Brain pericyte (primary cell): ENCODE data around the gene TMEM171.

Experiments used
- DNase-seq: peaks from one replicate; pipeline ENCODE4 v3.0.0-alpha.2; 2012; ENCODE audit warnings: low read depth, low spot score

Gene TMEM171

DNA sequence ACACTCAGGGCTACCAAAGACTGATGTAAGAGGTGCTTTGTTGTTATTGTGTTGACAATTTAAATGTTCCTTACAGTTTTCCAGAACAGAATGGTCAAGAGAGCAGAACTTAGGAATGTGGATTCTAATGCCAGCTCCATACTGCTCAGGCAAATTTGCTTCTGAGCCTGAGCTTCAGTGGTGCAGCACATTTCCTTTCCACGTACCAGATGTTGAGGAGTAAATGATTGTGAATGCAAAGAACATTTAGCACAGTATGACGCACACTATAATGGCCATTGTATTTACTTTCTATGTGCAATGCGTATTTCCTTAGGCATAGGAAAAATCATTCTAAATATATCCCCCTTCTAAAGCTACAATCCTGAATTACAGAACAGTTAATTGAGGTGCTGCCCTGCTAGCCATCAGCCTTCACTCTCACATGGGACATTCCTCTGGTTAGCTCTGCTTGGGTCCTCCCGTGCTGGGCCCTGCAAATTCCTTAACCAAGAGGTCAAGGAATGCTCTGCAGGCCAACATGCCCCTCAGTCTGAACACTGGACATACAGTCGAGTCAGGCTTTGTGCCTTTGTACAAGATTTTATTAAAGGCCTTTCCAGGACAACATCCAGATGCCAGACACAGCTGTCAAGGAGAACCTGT lies 31.5 kb downstream of the TMEM171 start:
- no peak for DNase-seq

DNA sequence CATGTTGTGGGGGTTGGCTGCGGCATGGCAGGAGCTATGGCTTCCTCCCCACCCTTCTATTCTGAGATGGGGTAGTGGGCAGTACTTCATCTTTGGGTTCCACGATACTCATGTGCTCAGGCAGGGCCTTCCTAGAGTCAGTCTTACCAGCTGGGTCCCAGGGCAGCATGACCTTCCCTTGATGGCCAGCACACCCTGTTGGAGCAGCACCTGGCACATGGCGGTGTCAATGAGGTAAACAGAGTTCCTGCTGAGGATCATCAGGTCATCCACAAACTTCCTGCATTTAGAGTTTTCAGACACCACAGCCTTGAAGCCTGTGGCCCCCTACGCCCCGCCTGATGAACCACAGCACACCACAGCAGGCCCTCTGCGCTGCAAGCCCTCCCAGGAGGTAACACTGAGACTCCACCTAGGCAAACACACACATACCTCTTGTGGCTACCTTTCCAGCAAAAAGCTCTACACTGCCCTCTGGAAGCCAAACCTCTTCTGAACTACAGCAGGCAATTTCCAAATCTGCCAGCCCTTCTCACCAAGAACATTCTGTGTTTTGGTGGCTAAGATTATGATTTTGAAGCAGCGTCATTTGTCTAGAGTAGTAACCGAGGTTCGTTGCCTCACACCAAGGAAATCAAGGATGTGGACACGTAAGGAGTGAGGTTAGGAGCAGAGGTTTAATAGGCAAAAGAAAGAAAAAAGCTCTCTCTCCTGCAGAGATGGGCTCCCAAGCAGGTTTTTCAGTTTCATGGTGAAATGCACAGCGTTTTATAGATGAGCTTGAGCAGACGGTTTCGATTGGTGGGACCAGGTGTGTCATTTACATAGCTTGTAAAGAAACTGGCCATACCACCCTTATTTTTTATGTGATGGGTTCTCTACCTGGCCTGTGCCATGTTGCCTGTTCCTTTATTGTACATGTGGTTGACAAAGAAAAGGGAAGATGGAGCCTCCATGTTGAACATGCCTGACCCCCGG lies 32.3 kb downstream of the TMEM171 start:
- DNase-seq: no peak

- DNase-seq: no peak
Measured at GRCh38 chr5:73153513-73153912, 33.1 kb downstream of the TMEM171 start.

DNA sequence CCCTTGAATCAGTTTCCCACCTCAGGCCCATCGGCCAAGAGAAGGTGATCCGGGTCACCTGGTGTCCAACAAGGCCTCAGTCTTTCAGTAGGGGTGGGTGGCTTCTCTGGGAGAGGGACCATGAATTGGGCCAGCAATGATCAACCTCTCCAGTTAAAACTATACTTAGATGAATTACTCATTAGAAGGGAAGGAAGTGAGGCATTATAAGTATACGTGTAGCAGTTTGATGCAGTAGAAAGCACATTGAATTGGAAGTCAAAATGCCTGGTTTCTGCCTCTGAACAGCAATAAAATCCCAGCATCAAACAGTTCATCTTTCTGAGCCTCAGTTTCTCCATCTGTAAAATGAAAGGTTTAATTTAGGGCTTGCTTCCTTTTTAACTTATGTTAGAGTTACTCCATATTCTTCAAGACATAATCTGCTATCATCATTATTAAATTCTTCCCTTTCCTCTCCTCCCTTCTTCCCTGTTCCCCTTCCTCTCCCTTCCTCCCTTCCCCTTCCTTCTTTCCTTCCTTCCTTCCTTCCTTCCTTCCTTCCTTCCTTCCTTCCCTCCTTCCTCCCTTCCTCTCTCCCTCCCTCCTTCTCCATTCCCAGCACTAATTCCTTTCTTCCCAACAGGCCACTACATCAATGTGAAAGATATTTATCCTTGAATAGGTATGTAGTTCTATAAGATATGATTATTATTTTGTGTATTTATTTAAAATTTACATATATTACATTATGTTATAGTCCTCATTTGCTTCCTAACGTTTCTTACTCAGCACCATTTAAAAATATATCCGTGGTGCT lies 34.0 kb downstream of the TMEM171 start:
- no peak for DNase-seq

DNA sequence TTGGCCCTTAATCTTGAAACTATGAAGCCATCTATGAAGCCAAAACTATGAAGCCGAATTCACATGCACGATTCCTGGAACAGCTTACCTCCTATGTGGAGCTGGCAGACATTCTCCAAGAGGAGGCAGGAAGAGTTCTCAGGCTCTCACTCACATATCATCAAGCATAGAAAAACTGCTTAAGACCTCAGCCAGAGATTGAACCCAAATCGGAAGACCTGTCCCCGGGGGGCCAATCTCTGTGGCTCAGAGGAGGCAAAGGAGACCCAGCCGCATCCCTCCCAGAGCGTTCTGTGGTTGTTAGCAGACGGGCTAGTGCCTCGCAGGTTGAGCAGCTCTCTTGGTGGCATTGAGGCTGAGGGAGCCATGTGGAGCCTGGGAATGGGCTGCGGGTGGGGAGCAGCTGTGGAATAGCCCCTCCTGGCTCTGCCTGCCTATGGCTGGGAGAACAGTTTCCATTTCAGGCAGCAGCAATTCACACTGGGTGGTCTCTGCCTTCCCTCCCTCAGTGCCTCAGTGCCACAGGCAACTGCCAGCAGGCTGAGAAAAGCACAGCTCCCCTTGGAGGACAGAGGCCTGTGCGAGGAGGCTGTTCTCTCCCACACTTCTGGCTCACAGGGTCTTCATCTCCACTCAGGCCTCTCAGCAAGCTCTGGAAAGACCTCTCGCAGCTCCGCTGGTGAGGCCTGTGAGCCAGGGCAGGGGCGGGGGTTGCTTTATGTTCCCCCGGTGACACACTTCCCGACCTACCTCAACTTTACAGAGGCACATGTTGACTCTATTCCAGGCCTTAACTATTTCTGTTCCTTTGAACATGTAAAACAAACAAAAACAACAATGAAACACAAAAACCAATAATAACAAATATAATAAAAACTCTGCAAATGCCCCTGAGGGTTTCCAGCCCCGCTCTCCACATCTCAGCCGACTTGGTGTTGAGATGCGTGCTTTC lies 35.2 kb downstream of the TMEM171 start:
- DNase-seq: peak; percentile 34

DNA sequence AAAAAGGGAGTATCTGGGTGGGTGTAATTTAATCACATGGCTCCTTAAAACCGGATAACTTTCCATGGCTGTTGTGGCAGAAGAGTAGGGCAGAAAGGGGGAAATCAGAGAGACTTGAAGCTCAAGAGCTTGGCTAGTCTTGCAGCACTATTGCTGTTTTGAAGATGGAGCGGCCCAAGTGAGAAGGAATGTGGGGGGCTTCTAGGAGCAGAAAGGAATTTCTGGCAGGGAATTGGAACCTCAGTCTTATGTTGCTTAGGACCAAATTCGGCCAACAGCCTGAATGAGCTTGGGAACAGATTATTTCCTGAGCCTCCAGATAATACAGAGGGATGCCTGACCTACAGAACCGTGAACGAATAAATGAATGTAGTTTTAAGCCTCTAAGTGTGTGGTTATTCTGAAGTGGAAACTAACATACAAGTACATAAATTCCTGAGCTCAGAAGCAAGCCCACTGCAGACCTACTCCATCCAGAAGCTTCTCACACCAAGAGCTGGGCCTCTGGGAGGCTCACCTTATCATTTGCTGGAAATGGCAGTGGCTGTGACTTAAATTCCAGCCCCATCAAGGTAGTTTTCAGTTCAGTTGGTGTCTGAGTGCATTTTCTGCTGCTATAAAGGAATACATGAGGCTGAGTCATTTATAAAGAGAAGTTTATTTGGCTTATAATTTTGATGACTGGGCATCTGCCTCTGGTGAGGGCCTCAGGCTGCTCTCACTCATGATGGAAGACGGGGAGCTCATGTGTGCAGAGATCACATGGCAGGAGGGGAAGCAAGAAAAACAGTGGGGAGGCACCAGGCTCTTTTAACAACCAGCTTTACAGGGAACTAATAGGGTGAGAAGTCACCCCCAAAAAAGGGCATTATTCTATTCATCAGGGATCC lies 37.3 kb downstream of the TMEM171 start:
- no peak for DNase-seq

GRCh38 chr5:73158313-73158712 lies 37.9 kb downstream of the TMEM171 start:
- no peak for DNase-seq

DNA sequence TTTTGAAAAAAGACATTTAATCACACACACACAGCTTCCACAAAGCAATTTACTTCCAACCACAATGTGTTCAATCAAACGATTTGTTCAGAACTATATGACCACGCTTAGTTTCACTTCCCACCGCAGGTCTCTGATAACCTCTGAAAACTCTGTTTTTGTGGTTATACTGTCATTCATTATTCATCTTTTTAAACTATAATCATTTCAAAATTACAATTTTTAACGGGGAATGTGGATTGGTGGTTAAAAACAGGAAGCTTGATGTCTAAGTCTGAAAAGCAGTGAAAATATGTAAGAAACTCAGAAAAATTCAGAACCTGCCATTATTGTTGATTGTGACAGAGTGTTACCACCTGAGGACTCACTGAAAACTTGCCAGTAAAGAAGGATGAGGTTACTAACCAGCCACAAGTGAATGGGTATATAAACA lies 39.9 kb downstream of the TMEM171 start:
- DNase-seq: no peak

GRCh38 chr5:73170522-73170921 lies 50.1 kb downstream of the TMEM171 start:
- no peak for DNase-seq

- no peak for DNase-seq
Measured at GRCh38 chr5:73171495-73171894, 51.1 kb downstream of the TMEM171 start.

GRCh38 chr5:73172951-73173350 lies 52.6 kb downstream of the TMEM171 start, which contains the start of gene TMEM174:
TSS of gene TMEM174 (plus strand) at chr5:73173193. CDS start at chr5:73173244, 51 bp downstream.
- DNase-seq: no peak

GRCh38 chr5:73174100-73174815 lies 53.9 kb downstream of the TMEM171 start:
- no peak for DNase-seq

DNA sequence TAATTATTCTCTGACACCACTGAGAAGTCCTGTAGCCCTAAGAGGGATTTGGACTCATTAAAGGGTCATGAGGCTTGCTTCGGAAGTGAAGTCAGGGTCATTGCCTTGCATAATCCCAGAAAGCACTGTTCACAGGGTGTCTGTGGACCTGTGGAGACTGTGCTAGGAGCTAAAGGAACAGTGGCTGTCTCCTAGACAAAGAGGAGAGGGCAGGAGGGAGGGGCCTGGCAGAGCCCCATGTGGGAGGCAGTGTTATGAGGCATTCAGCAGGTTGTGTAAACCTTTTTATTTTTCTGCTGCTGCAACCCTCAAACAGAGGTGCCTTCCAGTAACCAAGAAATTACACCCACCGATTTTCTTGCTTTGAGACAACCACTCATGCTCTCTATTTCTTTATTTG lies 55.9 kb downstream of the TMEM171 start:
- no peak for DNase-seq

DNA sequence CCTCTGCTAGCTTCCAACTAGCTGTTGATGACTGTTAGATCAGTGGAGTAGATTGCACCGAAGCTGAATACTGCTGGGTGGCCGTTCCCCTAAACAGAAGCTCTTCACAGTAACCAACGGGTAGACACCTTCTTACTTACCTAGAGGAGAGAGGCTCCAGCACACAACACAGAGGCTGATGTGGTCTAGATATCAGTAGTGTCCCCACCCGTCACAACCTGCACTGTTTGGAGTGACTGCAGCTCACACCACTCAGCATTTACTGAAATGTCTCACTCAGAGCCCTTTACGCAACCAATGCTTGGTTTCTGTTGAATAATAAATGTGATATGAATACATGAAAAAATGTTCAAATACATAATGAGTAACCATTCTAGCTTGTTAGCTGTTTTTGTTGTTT lies 57.9 kb downstream of the TMEM171 start:
- no peak for DNase-seq

DNA sequence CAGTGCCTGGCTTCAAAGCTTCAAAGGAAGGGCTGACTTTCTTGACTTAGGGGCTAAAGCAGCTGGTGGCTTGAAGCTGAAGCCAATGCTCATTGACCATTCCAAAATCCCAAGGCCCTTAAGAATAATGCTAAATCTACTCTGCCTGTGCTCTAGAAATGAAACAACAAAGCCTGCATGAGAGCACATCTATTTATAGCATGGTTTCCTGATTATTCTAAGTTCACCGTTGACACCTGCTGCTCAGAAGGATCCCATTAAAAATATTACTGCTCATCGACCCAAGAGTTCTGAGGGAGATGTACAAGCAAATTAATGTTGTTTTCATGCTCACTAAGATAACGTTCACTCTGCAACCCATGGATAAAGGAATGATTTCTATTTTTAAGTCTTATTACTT lies 59.4 kb downstream of the TMEM171 start:
- no peak for DNase-seq

DNA sequence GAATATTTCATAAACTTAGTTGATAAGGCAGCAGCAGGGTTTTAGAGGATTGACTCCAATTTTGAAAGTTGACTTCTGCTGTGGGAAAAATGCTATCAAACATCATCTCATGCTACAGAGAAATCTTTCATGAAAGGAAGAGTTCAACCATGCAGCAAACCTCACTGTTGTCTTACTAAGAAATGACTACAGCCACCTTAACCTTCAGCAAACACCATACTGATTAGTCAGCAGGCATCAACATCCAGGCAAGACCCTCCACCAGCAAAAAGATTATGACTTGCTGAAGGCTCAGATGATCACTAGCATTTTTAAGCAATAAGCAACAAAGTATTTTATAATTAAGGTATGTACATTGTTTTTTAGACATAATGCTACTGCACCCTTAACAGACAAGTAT lies 60.2 kb downstream of the TMEM171 start:
- DNase-seq: no peak
